Fibroblast of skin of right biceps (primary cell): ENCODE data around the gene CCDC187.

Experiments used
- DNase-seq: peaks from one replicate; pipeline ENCODE4 v3.0.0-alpha.2; 2013

CCDC187 gene

DNA sequence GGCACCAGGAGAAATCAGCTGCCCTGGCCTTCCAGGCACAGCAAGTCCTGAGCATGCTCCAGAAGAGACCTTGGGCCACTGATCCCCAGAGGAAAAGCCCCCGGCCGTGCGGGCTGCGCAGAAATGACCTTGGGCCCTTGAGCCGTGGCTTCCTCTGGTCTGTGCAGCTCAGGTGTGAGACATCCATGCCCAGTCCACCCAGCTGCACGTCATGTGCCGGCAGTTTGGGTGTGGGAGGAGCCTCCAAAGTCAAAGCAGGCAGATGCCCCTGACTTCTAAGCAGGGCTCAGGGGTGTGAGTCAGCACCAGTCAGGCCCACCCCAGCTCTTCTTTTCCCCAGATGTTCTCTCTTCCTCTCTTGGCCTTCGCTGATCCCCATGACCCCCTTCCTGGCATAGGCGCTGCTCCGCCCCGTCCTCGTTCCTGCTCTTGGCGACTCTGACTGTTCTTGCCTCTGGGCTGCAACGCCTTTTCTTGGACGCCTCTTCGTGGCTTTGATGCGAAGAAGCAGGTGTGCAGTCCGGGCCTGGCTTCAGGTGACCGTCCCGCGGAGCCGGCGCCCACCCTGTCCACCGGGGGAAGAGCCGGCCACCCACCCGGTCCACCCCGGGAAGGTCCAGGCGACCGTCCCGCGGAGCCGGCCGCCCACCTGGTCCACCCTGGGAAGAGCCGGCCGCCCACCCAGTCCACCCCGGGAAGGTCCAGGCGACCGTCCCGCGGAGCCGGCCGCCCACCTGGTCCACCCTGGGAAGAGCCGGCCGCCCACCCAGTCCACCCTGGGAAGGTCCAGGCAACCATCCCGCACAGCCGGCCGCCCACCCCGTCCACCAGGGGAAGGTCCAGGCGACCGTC is 52.4 kb downstream of the CCDC187 start:
- no peak for DNase-seq

DNA sequence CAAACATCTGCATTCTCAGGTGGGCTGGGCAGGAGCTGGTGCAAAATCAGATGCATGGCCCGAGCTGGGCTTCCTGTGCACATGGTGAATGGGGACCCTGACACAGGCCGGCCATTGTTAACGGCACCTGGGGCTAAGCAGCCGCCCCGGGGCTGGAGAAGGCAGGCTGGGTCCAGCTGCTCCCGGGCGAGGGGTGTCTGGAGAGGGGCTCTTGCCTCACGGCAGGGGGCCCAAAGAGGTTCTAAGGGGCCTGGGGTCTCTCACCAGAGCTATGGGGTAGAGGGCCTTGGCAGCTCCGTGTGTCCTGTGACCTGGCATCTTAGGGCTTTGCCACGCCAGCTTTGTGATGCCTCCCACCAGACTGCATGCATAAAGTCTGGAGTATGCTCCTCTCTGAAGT is 53.2 kb downstream of the CCDC187 start:
- DNase-seq: no peak

DNA sequence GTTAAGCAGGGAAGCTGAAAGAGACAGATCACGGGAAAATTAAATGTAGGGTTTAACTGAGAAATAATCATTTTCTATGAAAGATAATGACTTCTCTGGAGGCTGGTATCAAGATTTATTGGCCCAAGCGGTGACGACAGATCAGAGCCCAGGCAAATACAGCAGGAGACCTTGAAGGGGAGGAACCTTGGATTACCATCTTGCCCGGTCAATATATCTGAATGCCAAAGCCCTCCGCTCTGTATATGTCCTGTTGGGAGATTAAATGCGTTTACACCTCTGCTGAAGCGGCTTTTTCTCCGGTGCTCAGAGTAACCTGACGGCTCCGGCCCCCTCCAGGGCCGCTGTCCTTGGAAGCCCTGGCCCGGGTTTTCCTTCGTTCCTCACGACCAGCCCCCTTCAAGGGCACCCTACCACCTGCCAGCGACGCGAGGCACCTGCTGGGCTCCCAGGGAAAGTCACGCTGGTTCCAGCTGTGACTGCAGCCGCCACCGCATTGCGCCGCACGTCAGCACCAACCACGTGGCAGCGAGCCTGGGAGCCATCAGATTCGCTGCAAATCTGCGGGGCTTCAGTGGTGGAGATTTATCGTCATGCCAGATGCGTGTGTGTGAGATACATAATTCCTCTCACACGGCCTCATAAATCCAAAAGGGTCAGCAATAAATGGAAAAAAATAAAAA is 53.9 kb downstream of the CCDC187 start:
- no peak for DNase-seq

DNA sequence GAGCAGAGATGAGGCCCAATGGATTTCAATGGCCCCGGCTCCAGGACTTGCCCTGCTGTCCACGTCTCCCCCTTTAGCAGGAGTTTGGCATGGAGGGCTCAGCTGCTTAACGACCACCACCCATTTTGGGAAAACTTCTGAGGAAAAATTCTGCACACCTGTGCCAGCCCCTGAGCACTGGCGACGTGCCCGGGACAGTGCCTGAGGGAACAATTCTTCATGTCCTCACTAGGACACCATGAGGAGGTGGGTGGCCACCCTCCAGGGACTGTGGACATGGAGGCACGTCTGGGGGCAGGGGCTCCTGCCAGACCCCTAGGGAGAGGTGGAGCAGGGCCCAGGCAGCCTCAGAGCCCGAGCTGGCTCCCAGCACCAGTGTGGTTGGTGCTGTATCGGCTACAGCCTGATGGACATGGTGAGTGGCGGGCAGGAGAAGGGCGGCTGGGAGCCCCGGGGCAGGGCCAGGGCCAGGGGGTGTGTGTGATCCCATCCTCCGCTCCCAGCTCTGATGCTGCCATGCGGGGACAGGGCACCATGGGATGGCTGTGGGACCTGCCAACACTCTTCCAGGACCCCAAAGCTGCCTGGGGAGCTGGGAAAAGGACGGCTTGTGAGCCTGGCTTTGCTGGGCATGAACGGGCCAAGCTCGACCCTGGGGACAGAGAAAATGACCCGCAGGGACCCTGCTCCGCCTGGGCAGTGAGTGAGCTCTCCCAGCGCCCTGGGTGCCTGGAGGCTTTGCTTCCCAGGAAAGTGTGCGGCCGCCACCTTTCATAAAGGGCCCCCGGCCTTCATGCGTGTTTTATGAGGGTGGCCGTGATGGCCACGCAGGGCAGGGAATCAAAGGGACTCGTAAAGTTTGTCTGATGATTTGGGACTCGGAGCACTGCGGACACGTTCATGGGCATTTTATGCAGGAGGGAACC is 54.7 kb downstream of the CCDC187 start:
- no peak for DNase-seq

DNA sequence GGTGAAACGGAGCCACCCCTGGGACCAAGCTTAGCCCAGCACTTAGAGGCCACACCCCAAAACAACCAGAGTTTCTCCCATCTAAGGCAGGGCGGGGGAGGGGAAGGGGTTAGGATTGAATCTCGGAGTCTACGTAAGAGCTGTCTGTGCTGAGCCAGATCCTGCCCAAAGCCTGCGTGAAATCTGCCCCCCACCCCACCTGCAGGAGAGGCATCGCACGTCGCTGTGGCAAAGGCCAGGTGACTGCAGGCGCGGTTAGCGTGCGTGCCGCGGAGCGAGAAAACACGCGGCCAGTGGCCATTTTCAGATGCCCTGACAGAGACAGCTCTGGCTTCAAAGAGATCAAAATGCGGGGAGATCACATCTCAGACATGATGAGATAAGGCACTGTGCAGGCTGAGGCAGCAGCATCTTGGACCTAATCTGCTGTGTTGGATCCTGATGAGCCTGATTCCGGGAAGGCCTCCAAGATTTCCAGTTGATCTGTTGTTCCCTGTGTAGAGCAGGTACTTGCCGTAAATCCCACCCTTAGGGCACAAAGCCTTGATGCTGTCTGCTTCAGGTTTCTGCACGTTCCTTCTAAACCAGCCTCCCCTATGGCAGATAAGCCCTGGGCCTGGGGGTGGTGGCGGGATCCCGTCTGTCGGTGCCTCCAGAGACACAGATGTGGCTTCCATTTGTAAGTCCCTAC is 55.8 kb downstream of the CCDC187 start:
- DNase-seq: no peak

DNA sequence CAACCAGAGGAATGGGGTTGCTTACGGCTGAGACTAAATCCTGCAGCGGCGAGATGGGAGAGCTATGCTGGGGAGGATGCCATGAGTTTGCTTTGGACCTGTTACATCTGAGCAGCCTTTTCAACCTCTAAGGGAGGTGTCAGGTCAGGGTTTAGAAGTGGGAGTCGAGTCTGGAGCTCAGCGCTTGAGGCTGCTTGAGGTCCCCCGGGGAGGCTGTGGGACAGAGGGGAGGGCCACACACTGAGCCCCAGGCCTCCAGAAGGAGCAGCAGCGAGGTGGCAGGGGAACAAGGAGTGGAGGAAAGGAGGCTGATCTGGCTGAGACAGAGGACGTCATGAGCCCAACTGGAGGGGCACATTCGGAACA is 56.4 kb downstream of the CCDC187 start:
- no peak for DNase-seq

DNA sequence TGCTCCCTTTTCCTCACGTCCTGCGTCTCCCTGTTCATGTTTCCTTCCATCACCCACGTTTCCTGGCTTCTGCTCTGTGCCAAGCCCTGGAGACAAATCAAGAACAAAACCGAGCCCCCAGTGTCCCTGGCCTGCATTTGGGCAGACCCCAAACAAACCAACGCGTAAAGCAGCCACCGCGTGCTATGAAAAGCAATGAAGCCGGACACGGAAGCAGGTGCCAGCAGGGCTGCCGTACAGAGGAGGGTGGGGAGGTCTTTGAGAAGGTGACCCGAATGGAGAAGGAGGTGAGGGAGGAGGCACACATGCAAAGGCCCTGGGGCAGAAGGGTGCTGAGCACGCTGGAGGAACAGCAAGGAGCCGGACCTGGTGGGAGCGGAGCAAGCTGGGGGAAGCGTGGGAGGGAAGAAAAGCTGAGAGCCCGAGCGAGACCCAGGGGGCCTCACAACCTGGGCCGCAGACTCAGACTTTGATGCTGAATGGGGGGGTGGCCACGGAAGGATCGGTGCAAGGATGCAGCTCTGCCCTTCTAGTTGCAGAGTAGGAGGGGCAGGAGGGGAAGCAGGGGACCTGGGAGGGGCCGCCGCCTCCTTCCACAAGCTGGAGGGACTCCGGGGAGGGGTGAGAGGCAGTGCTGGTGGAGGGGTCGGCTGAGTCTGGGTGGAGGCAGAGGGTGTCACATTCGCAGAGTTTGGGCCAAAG is 56.9 kb downstream of the CCDC187 start:
- DNase-seq: no peak

DNA sequence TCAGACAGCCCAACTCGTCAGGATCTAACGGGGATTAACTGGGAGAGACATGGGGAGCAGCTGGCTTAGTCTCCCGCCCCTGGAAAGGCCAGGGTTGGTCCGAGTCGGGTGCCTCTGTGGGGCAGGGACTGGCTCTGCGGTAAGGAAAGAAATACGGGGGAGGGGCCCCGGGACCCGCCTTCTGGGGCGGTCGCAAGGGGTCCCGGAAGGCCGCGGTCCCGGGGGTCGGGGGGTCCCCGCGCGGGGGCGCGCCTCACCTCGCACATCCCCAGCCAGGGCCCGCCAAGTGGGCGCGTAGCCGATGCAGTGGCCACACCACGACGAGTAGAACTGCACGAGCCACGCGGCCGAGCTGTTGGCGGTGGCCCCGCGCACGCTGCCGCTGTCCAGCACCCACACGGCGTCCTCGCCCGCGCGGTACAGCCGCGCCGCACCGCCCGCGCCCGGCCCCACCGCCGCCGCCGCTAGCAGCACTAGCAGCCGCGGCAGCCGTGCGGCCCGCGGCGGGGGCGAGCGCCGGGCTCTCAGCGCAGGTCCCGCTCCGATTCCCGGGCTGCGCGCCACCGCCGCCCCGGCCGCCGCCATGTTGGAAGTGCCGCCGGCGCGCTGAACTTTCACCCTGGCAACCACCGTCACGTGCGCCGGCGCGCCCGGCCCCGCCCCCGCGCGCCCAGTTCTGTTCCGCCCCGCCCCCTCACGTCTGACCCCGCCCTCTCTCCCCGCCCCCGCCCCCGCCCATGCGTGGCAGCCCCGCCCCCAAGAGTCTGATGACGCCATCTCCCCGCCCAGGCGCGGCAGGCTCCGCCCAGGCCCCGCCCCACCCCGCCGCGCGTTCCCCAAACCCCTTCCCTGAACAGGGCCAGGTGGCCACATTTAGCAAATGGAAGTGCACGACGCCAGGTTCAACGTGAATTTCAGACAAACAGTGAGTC is 58.4 kb downstream of the CCDC187 start, which contains the start of gene QSOX2:
QSOX2 (minus strand) TSS at position 594 of the 932 bp plus-strand sequence; CDS start at position 585, 9 bp downstream.
- DNase-seq: peak; percentile 77

DNA sequence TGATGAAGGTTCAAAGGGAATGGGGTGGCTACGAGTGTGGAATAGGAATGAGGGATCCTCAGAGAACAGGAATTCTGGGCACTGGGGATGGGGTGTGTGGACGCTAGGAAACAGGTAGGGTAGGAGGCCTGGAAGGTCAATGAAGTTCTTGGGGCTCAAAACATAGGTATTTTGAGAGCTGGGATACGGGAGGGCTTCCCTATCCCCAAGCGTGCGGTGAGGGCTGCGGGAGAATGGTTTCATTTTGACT is 59.0 kb downstream of the CCDC187 start:
- no peak for DNase-seq

DNA sequence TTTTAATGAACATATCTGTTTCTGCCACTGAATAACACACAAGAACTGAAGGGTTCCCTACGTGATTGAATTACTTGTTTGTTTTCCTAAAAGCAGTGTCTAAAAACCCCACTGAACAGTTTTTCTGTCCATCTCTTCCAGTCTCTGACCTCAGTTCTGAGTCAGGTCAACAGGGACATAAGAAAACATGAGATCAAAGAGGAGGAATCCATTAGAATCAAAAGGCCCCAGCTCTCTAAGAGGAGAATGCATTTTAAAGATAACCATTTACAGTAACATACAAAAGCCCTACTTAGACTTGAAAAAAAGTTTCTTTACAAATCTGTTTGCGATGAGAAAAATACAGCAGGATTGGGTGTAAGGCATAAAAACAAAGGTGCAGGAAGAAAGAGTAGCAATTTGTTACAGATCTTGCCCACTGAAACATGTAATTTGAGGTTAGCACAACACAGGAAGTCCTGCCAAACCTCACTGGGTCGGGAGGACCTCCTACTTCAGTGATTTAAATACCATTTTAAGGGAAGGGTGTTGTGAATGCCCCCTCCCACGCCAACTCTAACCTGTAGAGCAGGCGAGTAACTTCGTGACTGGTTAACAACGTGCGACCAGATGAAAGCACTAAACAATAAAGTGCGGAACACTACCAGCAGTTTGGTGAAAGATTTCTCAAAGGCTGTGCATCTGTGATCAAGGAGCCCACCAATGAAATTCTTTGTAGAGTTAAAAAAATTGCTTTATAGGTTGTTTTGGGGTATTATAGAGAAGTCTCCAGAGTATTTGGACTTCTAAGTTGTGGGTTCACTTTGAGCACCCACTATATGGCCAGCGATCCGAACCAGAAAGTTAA is 59.5 kb downstream of the CCDC187 start:
- DNase-seq: no peak

DNA sequence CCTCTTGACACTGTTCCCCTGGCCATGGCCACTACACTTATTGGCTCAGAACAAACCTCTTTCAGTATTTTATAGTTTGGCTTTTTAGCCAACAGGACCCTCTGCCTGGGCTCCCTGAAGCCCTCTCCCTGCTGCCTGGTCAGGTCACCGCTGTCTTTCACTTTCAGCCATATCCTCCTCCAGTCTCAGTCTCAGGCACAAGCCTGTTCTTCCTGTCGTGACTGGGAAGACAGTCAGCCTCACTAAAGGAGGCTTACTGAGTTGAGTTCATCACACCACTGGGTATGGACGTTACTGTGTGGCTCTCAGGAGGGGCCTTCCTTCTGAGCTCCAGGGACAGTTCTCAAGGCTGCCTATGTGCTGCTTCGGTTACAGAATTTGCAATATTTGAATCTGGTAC is 60.3 kb downstream of the CCDC187 start:
- no peak for DNase-seq

DNA sequence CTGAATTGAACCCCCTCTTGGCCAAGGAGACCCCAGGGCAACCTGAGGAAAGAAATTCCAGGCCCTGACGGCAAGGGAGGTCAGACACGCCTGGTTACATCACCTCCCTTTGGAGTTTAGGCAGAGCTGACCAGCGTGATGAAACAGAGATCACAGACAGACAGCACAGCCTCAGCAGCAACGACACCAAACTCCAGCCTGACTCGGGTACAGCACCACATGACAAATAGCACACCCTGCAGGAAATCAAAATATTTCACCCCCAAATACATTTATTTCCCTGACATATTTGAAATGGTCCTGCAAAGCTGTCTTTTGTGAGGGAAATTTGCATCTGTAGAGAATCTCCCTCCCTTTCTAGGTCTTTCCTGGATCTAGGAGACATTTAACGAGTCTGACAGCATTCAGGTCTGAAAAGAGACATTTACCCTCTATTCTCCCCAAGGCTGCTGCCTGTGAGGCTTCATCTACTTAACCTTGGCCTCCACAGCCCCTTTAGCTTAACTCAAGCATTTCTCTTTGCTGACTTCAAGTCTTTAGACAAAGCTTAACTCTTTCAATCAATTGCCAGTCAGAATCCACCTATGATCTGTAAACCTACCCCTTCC is 60.9 kb downstream of the CCDC187 start:
- DNase-seq: no peak

DNA sequence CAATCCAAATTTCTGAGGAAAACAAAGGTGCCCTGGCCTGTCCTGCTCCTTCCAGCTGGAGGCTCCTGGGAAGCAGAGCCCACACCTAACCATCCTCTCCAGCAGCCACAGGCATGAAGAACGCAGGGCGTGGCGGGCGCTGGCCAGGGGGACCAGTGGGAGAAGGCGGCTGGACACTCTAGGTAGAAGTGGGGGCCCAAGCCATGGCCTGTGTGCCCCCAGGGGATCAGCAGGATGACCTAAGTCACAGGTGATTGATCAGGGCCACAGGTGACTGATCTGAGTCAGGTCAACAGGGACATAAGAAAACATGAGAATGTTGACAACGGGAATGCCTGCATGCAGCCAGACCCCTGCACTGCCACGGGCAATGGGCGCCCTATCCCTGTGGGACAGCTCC is 61.6 kb downstream of the CCDC187 start:
- no peak for DNase-seq

DNA sequence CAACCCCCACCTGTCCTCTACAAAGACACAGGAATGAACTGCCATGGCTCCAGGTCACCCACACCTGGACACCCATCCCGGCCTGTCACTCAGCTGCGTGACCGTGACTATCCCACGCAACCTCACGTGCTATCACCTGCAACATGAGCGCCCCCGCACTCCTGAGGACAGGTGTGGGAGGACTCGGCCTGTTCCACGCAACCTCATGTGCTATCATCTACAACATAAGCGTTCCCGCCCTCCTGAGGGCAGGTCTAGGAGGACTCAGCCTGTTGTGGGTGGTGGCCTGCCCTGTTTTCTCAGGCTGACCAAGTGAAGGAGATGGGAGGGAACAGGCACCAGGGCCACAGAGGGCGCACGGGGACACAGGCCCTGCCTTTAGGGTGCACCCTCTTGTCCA is 62.4 kb downstream of the CCDC187 start:
- DNase-seq: no peak

DNA sequence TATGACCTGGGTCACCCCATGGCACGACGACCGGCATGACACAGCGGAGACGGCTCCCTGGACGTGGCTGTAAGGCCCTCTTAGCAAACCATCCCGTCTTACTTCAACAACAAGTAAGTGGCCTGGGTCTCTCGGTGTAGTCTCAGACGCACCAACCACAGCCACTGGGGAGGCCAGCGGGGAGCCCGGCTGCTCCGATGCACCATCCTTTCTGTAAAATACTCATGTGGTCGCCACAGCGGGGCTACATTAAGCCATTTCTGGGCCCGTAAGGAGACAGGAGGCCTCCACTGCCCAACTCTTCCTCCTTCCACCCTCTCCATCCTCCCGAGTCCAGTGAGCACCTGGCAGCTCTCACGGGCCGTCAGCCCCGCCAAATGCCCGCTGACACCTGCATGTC is 63.0 kb downstream of the CCDC187 start:
- DNase-seq: no peak

DNA sequence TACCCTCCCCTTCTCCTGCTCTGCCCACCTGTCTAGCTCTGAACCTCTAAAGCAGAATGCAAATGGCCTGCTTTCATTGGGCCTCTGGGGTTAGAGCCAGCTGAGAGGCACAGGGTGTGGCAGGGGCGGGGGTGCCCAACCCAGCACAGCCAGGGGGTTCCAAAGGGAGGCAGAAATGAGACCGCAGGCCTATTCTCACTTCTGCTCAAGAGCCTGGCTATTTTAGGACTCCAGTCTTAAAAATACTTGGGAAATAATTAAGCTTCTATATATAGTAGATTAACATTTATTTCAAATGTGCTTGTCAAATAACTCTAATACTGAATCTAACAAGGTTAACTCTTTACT is 63.9 kb downstream of the CCDC187 start:
- no peak for DNase-seq

DNA sequence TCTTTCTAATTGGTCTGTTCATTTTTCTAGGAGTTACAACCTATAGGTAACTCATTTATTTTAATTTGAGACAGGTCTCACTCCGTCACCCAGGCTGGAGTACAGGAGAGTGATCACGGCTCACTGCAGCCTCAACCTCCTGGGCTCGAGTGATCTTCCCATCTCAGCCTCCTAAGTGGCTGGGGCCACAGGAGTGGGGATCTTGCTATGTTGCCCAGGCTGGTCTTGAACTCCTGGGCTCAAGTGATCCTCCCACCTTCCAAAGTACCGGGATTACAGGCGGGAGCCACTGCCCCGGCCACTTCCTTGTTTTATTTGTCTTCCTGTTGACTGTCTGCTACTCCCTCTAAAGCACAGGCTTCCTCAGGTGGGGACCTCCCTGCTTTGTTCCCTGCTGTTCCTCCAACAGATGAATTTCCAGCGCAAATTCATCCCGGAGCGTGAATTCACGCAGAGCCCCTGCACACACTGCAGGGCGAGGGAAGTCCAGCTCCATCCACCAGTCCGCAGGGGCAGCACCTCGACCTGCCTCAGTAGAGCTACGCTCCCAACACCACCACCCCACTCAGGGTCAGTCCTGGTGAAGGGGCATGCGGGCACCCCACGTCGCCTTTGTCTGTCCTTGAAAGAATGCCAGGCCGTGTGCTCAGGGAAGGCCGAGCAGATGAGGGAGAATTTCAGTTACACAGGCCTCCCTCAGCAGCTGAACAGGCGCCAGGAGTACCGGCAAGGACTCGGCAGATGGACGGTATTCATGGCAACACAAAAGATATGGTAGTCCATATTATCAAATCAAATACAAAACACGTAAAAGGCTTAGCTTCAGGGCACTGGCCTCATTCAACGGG is 64.5 kb downstream of the CCDC187 start:
- no peak for DNase-seq

DNA sequence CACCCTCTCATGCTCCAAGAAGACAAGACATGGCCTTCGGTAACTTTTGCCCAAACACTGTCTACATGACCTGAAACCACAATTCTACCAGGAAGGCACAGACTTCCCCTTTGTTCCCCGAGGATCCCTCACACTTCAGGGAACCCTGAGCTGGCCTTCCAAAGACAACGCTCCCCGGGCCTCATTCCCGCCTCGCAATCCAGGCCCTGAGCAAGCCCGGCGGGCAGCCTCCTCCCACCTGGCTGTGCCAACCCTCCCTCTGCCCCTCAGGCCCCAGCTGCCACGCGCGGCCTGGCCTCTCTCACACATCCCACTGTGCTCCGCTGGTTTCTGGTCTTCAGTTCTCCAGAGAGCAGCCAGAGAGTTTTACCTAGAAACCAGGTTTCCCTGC is 65.6 kb downstream of the CCDC187 start:
- no peak for DNase-seq
